Thymus (tissue), 11 donors: Measurements from ENCODE around the gene WDR93. TPM values are rescaled to one million over a fixed set of nuclear protein-coding genes. Genes with fewer than 3 reads are reported as not detected.
"Not testable (repeated sequence)": the region's sequence is repeated elsewhere in the genome, so short reads cannot be mapped to it uniquely, and the experiment has no call there.

ENCODE experiments used
- DNase-seq, 9 donors: peaks; one replicate each; pipeline ENCODE4 v3.0.0-alpha.2; 2013; ENCODE audit warnings: low spot score in 9 of 9, low read depth in 6 of 9, missing footprints in 1 of 9
- H3K27ac ChIP-seq, 2 donors: one replicate each; pipeline ENCODE4 v1.5.1; 2013; ENCODE audit warnings: control low read depth in 1 of 2, low read depth in 1 of 2, low read length in 1 of 2, mild to moderate bottlenecking in 1 of 2, moderate library complexity in 1 of 2
- H3K27me3 ChIP-seq, 2 donors: one replicate each; pipeline ENCODE4 v1.5.1; 2013; ENCODE audit warnings: low read length in 1 of 2; ENCODE audit not compliant: control insufficient read depth in 2 of 2, insufficient read depth in 1 of 2
- H3K36me3 ChIP-seq, 2 donors: one replicate each; pipeline ENCODE4 v1.5.1; 2013; ENCODE audit warnings: low read length in 1 of 2, mild to moderate bottlenecking in 1 of 2, moderate library complexity in 1 of 2; ENCODE audit not compliant: control insufficient read depth in 2 of 2, insufficient read depth in 2 of 2
- H3K4me1 ChIP-seq, 2 donors: one replicate each; pipeline ENCODE4 v1.5.1; 2013; ENCODE audit warnings: low read length in 2 of 2; ENCODE audit not compliant: control insufficient read depth in 2 of 2, insufficient read depth in 2 of 2
- H3K4me3 ChIP-seq, 2 donors: one replicate each; pipeline ENCODE4 v1.5.1; 2013; ENCODE audit warnings: low read length in 2 of 2, control low read depth in 1 of 2, mild to moderate bottlenecking in 1 of 2
- H3K9me3 ChIP-seq, 2 donors: one replicate each; pipeline ENCODE4 v1.5.1; 2013; ENCODE audit warnings: low read length in 1 of 2, mild to moderate bottlenecking in 1 of 2; ENCODE audit not compliant: control insufficient read depth in 2 of 2, insufficient read depth in 1 of 2
- WGBS: extraction: QIAGEN DNeasy Blood & Tissue Kit; methylation state at CpG from one replicate; pipeline ENCODE4 v1.1.7; 2013; 5-methylcytosine and 5-hydroxymethylcytosine counted together
- polyA plus RNA-seq: library from polyadenylated mRNA; stranded (reverse); fragments of 200-250 nt; gene quantifications from one replicate; pipeline ENCODE4 v1.2.3, GENCODE V29; 2013
- total RNA-seq: library from RNA; stranded (reverse); fragments of 120-200 nt; gene quantifications from one replicate; pipeline ENCODE4 v1.2.4, GENCODE V29; 2013
- donor health status: healthy.

WDR93 gene
- total and polyA plus RNA-seq, 2 donors, result 0.09 to 0.32 TPM

GRCh38 chr15:89675606-89676005, 15.0 kb upstream of the WDR93 start:
- Histone ChIP-seq H3K9me3 (no peaks in the 10 kb centered on the region), H3K27ac (no peak overlapping the region), H3K4me1 (no peaks in the 10 kb centered on the region), H3K4me3 (no peak overlapping the region), H3K27me3 (no peaks in the 10 kb centered on the region), H3K36me3 (no peaks in the 10 kb centered on the region)
- 76% methylated on average over 6 of the region's 6 CpGs for WGBS
- no peak for DNase-seq

GRCh38 chr15:89677381-89677780, 13.2 kb upstream of the WDR93 start:
- WGBS, result 100% methylated on average over 1 of the region's 1 CpG
- no peaks in the 10 kb centered on the region for H3K9me3 ChIP-seq
- no peak overlapping the region for H3K4me3 ChIP-seq
- no peak overlapping the region for H3K27ac ChIP-seq
- H3K4me1 ChIP-seq, result no peaks in the 10 kb centered on the region
- no peaks in the 10 kb centered on the region for H3K36me3 ChIP-seq
- DNase-seq, result no peak
- H3K27me3 ChIP-seq, result no peaks in the 10 kb centered on the region

- Histone ChIP-seq H3K27ac (no peak within 1 kb of the TSS), H3K36me3 (no peaks in the 10 kb centered on the region), H3K4me3 (no peak within 1 kb of the TSS), H3K27me3 (no peaks in the 10 kb centered on the region), H3K4me1 (no peaks in the 10 kb centered on the region), H3K9me3 (no peaks in the 10 kb centered on the region)
- no peak for DNase-seq
- WGBS, result 100% methylated on average over 2 of the region's 2 CpGs
Measured at GRCh38 chr15:89679212-89679611, 11.4 kb upstream of the WDR93 start, which contains the start of gene PLIN1. PLIN1 (minus strand) TSS chr15:89679367; CDS start chr15:89677489, 1,878 bp downstream.

- no peak overlapping the region for H3K4me3 ChIP-seq
- DNase-seq, result no peak
- H3K9me3 ChIP-seq, result no peaks in the 10 kb centered on the region
- H3K27me3 ChIP-seq, result no peaks in the 10 kb centered on the region
- WGBS, result 89% methylated on average over 5 of the region's 5 CpGs
- no peaks in the 10 kb centered on the region for H3K4me1 ChIP-seq
- no peak overlapping the region for H3K27ac ChIP-seq
- no peaks in the 10 kb centered on the region for H3K36me3 ChIP-seq
Measured at GRCh38 chr15:89680282-89680873, 10.2 kb upstream of the WDR93 start.

- Histone ChIP-seq H3K27me3 (no peaks in the 10 kb centered on the region), H3K4me3 (no peak overlapping the region), H3K9me3 (no peaks in the 10 kb centered on the region), H3K4me1 (no peaks in the 10 kb centered on the region), H3K27ac (no peak overlapping the region), H3K36me3 (no peaks in the 10 kb centered on the region)
- no peak for DNase-seq
- 96% methylated on average over 2 of the region's 2 CpGs for WGBS
Measured at GRCh38 chr15:89681146-89681545, 9.5 kb upstream of the WDR93 start.

- Histone ChIP-seq H3K36me3 (no peaks in the 10 kb centered on the region), H3K27ac (no peak overlapping the region), H3K4me1 (peaks cover 8 to 10% of the 10 kb centered on the region in 2 donors), H3K27me3 (no peaks in the 10 kb centered on the region), H3K4me3 (no peak overlapping the region), H3K9me3 (no peaks in the 10 kb centered on the region)
- DNase-seq, result no peak
- WGBS, result 83% methylated on average over 2 of the region's 2 CpGs
Measured at GRCh38 chr15:89685995-89686394, 4.6 kb upstream of the WDR93 start.

GRCh38 chr15:89686522-89686921, 4.1 kb upstream of the WDR93 start:
- no peak for DNase-seq
- Histone ChIP-seq H3K36me3 (no peaks in the 10 kb centered on the region), H3K9me3 (no peaks in the 10 kb centered on the region), H3K4me3 (no peak overlapping the region), H3K4me1 (peaks cover 8 to 10% of the 10 kb centered on the region in 2 donors), H3K27ac (no peak overlapping the region), H3K27me3 (no peaks in the 10 kb centered on the region)

GRCh38 chr15:89689930-89690275, 708 bp upstream of the WDR93 start:
- WGBS, result 72% methylated on average over 15 of the region's 15 CpGs
- not testable (repeated sequence) for H3K9me3 ChIP-seq, H3K36me3 ChIP-seq, H3K27me3 ChIP-seq, H3K27ac ChIP-seq, DNase-seq
- peaks cover 8 to 10% of the 10 kb centered on the region in 2 donors for H3K4me1 ChIP-seq
- H3K4me3 ChIP-seq, result peak overlapping the region; percentile 85 to 96

- Histone ChIP-seq H3K27ac (no peak overlapping the region), H3K4me1 (peaks cover 8 to 10% of the 10 kb centered on the region in 2 donors), H3K9me3 (no peaks in the 10 kb centered on the region), H3K27me3 (peaks cover 0 to 2% of the 10 kb centered on the region in 2 donors), H3K4me3 (no peak overlapping the region), H3K36me3 (no peaks in the 10 kb centered on the region)
- WGBS, result 93% methylated on average over 2 of the region's 2 CpGs
- no peak for DNase-seq
Measured at GRCh38 chr15:89693091-89693490, 2.5 kb downstream of the WDR93 start.
